Hepatocyte (in vitro differentiated cells): ENCODE measurements around the gene HTR3D.

Experiments
- EZH2 ChIP-seq: fragments of 200-600 bp; sonication (generic); IDR thresholded peaks from 2 replicates; pipeline ENCODE4 v1.6.1; 2016; ENCODE audit warnings: antibody characterized with exemption, mild to moderate bottlenecking, borderline replicate concordance
- TF ChIP-seq, protein P1 (sequence below): fragments of 200-600 bp; sonication (generic); IDR thresholded peaks from 2 replicates; pipeline ENCODE4 v1.5.1; 2016; ENCODE audit warnings: antibody characterized with exemption, mild to moderate bottlenecking; ENCODE audit not compliant: poor library complexity

DNA sequence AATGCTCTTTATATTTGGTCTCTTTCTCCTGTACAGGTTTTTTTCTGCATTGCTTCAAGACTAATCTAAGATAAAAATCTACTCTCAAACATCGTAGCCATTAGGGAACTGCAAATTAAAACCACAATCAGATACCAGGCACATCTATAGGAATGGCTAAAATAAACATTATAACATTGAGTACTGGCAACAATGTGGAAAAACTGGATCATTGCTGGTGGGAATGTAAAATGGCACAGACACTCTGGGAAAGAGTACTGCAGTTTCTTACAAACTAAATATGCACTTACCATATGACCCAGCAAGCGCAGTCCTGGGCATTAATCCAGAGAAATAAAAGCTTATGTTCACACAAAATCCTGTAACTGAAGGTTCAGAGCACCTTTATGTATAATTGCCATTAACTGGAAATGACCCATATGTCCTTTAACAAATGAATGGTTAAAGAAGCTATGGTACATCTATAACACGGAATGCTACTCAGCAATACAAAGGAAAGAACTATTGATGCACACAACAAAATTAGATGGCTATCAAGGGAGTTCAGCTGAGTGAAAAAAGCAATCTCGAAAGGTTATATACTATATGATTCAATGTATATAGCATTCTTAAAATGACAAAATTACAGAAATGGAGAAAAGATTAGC, 20.2 kb upstream of the HTR3D start:
- TF ChIP-seq, protein P1, sequence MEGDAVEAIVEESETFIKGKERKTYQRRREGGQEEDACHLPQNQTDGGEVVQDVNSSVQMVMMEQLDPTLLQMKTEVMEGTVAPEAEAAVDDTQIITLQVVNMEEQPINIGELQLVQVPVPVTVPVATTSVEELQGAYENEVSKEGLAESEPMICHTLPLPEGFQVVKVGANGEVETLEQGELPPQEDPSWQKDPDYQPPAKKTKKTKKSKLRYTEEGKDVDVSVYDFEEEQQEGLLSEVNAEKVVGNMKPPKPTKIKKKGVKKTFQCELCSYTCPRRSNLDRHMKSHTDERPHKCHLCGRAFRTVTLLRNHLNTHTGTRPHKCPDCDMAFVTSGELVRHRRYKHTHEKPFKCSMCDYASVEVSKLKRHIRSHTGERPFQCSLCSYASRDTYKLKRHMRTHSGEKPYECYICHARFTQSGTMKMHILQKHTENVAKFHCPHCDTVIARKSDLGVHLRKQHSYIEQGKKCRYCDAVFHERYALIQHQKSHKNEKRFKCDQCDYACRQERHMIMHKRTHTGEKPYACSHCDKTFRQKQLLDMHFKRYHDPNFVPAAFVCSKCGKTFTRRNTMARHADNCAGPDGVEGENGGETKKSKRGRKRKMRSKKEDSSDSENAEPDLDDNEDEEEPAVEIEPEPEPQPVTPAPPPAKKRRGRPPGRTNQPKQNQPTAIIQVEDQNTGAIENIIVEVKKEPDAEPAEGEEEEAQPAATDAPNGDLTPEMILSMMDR: no peak
- no peak for TF ChIP-seq EZH2
